NCI-H1048 (cell line): ENCODE data around the gene RSF1.

ENCODE experiments used
- DNase-seq: peaks from one replicate; lab custom pipeline; 2025; lab: John Stamatoyannopoulos, UW

RSF1 gene

DNA sequence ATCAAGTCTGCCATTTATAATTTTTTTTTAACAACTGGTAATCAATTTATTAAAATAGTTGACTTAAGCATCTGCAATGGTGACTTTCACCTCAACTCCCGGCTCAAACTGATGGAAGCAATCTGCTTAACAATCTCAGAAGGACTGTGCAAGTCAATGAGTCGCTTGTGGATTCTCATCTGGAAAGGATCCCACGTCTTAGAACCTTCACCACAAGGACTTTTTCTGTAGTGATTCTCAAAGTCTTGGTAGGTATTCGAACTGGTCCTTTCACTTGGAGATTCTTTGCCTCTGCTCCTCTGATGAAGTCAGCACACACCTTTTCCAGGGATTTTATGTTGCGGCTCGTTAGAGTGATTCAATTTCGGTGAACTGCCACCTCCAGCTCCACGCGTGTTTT, 7.3 kb downstream of the RSF1 start:
- no peak for DNase-seq

DNA sequence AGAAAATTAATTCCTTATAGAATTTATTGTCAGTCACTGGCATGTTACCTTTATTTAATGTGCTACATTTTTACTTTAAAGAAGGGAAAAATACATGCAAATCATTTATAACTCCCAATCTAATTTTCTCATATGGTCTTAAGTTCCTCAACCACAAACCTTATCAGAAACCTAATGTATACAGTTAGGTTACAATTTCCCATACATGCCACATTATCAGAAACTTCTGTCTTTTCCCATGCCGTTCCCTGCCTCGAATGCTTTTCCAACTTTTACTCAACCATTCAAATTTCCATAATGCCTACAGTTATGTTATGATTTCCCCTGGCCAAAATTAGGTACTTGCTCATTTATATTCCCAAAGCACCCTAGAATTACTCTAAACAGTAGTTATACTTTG, 13.5 kb downstream of the RSF1 start:
- no peak for DNase-seq

DNA sequence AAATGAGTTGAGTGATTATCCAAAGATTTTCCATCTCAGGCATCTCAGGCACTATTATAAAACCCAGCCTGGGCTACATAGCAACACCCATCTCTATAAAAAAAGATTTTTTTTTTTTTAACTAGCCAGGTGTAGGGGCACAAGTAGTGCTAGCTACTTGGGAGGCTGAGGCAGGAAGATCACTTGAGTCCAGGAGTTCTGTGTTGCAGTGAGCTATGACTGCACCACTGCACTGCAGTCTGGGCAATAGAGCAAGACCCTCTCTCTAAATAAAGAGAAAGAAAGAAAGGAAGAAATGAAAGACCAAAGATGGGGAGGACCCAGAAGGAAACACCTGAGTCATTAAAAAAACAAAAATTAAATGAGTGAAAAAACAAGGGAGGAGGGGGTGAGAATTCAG, 14.1 kb downstream of the RSF1 start:
- DNase-seq, result no peak

DNA sequence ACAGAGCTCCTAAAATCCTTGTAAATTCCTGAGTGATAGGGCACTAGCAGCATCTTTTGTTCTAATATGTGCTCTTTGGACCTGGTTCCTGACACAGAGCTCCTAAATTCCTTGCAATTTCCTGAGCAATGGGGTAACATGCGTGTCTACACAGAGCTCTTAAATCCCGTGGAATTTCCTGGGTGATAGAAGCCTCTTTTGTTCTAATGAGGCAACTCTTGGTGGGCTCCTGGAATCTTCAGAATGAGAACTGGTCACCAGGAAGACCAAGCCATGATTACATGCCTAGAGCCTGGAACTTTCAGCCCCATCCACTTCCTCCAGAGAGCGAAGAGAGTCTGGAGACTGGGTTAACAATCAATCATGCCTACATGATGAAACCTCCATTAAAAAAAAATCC, 19.0 kb downstream of the RSF1 start:
- DNase-seq, result no peak

DNA sequence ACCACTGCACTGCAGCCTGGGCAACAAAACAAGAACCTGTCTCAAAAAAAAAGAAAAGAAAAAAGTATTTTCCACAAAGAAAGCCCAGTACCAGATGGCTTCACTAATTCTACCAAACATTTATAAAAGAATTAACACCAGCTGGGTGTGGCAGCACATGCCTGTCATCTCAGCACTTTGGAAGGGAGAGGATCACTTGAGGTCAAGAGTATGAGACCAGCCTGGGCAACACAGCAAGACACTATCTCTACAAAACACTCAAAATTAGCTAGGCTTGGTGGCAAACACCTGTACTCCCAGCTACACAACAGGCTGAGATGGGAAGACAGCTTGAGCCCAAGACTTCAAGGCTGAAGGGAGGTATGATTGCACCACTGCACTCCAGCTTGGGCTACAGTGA, 20.1 kb downstream of the RSF1 start:
- no peak for DNase-seq

DNA sequence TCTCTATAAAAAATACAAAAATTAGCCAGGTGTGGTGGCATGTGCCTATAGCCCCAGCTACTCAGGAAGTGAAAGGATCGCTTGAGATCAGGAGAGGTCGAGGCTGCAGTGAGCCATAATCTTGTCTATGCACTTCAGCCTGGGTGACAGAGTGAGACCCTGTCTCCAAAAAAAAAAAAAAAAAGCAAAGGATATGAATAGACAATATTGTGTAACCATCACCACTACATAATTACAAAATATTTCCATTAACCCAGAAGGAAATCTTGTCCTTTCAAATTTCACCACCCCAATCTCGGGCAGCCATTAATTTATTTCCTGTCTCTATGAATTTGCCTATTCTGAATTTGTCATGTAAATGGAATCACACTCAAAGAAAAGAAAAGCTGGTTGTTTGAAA, 21.2 kb downstream of the RSF1 start:
- no peak for DNase-seq

DNA sequence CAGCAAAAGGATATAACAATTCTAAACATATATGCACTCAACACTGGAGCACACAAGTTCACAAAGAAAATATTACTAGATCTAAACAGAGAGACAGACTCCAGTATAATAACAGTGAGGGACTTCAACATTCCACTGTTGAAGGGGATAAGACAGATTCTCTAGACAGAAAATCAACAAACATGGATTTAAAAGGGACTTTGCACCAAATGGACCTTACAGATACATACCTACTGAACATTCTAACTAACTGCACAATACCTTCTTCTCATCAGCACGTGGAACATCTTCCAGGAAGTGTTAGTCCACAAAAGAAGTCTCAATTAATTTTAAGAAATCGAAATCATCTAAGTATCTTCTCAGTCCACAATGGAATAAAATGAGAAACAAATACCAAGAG, 26.6 kb downstream of the RSF1 start:
- DNase-seq, result no peak

DNA sequence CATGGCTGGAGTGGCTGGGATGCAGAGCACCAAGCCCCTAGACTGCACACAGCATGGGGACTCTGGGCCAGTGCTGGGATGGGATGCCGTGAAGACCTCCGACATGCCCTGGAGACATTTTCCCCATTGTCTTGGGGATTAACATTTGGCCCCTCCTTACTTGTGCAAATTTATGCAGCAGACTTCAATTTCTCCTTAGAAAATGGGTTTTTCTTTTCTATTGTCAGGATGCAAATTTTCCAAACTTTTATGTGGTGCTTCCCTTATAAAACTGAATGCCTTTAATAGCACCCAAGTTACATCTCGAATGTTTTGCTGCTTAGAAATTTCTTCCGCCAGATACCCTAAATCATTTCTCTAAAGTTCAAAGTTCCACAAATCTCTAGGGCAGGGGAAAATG, 29.2 kb downstream of the RSF1 start:
- no peak for DNase-seq

DNA sequence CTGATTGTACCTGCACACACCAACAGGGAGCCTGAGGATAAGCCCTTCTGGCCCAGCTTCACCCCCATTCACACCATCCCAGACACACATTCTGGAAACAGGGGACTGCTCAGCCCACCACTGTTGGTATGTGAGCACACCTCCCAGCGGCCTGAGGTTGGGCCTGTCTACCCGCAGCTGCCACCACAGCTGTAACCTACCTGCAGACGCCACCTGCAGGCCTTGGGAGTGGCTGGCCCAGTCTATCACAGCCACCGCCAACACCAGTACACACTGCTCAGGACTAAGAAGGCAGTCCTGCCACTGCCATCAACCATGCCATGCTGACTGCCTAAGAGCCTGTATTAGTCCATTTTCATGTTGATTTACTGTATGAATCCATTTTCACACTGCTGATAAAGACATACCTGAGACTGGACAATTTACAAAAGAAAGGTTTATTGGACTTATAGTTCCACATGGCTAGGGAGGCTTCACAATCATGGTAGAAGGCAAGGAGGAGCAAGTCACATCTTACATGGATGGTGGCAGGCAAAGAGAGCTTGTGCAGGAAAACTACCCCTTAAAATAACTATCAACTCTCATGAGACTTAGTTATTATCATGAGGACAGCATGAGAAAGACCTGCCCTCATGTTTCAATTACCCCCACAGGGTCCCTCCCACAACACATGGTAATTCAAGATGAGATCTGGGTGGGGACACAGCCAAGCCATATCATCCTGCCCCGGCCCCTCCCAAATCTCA, 30.6 kb downstream of the RSF1 start:
- DNase-seq, result no peak

DNA sequence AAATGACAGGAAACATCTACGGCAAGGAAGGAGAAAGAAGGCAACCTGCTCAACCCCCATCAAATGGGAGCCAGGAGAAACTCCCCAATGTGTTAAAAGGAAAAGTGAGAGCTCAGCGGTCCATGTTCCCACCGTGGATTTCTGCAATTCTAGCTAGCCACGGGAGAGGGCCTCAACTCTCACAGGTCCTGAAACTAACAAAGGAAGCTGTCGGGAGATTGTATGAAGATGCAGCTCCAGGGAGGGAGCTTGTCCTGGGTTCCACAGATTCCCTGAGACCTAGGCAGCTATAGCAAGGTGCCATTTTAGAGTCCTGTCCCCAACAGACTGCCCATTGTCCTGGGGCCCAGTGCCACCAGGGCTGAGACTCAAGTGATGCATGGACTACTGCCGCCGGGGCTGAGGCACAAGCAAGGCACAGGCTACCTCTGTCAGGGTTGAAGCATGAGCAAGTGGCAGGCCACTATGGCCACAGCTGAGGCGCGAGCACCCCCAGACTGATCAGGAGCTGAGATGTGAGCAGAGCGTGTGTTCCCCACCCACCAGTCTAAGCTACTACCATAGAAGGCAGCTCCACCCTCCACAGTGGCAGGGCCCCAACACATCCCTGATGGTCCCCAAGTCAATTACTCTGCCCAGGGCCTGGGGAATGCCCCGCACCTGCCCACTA, 31.3 kb downstream of the RSF1 start:
- DNase-seq, result no peak

DNA sequence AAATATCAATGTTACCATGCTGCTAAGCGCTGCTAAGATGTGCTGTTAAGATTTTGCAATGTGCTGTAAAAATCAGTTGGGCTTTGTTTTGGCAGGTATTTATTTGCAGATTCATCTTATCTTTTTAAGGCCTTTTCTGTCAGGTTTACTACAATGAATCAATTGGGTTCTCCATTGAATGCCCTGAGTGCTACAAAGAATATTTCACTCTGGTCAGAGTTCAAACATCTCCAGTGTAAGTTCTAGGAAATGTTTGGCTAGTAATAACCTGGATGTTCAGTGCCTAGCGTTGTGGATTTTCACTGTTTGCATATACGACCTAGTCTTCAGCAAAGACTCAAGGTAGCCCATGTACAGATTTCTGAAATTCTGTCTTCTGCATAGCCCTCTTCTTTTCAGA, 36.0 kb downstream of the RSF1 start:
- no peak for DNase-seq

DNA sequence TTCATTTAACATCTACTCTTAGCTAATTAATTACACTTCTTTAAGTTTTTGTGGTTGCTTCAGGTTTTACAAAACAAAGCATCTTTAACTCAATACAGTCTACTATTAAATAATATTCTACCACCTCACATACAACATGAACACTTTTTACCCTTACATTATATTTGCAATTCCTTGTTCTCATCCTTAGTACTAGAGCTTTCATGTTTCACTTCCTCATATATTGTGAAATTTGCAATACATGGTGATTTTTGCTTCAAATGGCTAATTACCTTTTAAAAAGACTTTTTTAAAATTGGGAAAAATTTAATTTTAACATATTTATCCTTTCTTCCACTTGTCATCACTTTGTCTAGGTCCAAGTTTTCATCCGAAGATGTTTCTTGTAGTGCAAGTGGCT, 37.5 kb downstream of the RSF1 start:
- no peak for DNase-seq

DNA sequence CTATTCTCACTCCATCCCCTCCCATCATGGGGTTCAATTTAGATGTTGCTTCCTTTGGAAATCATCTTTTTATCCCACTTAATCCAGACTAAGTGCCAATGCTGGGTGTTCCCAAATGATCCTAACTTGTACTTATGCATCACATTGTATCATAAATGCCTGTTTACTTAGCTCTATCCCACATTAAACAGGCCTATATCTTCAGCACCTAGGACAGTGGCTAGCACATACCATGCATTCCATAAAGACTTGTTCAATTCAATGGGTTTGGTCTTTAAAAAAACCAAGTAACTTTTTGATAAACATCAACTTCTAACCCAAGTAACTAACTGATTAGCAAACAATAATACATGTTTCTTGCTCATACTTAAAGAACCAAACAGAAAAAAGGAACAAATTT, 40.6 kb downstream of the RSF1 start:
- DNase-seq, result no peak

DNA sequence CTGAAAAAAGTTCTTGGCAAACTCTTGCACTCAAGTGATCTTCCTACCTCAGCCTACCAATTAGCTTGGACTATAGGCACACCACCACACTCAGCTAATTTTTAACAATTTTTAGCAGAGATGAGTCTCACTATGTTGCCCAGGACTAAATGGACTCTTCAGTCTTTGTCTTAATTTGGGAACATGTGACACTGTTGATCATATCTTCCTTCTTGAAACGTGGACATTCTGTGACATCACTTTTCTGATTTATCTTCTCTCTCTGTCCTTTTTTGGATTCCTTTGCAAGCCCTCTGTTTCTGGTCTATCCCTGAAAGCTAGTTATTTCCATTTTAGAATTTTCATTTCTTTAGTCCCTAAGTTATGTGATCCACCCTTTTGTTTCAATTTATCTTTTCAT, 42.0 kb downstream of the RSF1 start:
- no peak for DNase-seq

DNA sequence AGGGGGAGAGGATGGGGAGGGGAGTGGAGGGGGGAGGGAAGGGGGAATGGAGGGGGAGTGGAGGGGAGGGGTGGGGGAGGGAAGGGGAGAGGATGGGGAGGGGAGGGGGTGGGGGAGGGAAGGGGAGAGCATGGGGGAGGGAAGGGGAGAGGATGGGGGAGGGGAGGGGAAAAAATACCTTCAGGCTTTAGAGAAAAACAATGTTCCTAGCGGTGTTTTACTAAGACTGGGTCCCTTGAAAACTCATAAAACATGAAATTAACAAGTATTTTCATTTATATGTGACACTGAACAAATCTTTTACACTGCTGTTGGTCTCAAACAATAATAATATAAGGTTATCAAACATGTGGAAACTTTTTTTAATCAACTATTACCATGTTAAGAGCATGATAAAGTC, 42.4 kb downstream of the RSF1 start:
- DNase-seq, result no peak

DNA sequence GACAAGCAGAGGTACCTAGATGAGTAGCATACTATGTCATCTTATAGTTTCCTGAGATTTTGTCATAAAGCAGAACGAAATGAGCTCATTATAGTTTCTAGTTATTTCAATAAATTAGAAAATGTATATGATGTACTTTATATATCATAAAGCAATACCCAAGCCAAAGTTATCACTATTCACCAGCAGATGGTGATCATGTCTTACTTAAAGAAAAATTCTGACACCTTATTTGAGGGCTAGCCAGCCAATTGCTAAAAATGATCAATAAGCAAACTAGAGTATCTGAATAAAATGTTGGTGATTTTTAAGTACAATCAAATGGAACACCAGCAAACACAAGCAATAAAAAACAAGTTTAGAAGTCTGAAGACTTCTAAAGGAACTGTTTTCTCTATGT, 44.1 kb downstream of the RSF1 start:
- no peak for DNase-seq

DNA sequence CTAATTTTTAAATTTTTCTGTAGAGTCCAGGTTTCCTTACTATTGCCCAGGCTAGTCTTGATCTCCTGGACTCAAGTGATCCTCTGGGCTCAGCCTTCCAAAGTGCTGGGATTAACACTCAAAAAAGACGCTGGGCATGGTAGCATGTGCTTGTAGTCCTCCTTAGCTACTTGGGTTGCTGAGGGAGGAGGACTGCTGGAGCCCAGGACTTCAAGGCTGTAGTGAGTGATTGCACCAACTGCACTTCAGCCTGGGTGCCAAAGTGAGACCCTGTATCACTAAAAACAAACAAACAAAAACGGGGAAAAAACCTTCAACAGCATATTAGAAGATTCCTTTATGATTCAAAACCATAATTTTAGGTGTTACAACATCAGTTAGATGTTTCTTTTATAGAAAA, 44.6 kb downstream of the RSF1 start:
- no peak for DNase-seq

DNA sequence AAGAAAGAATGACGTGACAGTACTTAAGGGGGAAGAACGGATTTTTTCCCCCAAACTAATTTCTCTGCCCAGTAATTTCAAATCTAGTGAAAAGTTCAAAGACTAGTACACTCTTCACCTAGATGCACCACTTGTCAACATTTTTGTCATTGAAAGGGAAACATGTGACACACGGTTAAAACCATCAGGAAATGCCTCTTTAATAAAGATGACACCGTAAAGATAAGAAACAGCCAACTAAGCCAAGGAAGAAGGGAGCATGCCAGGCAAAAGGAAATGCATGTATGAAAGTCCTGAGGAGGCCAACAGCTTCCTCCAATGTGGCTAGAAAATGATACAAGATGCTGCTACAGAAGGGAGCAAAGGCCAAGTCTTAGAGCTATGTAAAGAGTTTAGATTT, 49.4 kb downstream of the RSF1 start:
- no peak for DNase-seq

DNA sequence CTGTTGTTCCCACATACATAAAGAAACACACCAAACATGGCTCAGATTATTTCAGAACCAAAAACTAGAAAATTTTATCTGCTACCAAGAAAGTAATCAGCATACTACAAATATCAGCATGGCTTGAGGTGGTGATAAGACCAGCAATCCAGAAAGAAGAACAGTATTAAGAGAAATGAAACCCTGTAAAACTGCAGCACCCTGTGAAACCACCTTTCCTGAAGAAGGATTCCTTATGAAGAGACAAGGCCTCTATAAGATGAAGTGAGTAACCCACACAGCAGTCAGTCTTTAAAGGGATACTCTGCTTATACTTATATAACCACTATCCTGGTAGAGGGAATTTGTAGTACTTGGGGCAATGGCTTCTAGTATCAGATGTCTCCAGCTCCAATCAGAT, 49.9 kb downstream of the RSF1 start:
- no peak for DNase-seq

DNA sequence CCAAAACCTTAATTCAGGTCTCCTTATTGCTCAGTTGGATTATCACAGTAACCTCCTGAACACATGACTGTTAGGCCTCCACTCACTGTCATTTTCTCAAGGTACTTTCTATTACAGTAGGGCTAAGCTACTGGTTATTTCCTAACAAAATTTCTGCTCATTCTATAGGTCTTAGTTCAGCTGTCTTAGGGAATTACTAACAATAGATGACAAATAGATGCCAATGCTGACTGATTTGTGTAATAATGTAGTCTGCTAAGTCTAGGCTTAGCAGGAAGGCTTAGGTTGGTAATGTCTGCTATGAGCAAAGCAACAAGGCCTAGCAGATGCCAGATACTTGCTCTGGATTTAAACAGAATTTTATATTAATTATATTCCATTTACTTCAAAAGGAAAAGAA, 58.1 kb downstream of the RSF1 start:
- no peak for DNase-seq

DNA sequence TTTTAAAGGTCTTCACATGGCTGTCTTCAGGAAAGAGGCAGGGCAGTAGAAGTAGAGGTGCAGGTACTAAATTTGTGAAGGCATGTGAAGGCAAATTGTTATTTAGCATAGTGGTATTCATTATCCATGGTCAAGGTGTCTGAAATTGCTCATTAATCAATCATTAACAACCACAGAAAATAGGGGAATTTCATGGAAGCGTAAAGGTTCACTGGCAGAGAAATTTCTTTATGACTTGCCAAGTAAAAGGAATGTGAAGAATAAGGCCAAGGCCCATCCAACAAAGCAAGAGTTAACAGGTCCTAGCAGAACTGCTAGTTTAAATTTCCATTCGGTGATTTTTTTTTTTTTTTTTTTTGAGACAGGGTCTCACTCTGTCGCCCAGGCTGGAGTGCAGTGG, 59.0 kb downstream of the RSF1 start:
- no peak for DNase-seq

DNA sequence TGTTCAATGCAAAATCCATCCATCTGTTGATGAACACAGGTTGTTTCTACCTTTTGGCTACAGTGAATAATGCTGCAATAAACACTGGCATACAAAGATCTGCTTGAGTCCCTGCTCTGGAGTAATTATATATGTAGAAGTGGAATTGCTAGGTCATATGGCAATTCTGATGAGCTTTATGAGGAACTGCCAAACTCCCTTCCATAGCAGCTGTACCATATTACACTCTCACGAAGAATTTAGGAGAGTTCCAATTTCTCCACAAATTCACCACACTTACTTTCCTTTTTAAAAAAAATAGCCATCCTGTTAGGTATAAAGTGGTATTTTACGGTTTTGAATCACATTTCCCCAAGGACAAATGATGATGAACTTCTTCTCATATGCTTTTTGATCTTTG, 62.2 kb downstream of the RSF1 start:
- no peak for DNase-seq

DNA sequence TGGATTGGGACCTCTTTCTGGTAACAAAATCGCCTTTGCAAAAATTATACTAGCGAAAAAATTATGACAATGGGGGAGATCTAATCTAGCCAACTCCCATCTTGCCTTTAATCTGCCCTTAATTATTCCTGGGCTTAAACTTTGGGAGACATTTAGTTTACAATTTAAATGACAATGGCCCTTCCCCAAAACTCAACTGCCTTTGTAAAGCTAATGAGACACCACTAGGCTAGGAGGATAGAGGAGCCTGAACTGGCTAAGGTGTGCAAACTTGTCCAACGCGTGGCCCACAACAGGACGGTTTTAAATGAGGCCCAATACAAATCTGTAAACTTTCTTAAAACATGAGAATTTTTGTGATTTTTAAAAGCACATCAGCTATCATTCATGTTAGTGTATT, 67.3 kb downstream of the RSF1 start:
- DNase-seq, result no peak

DNA sequence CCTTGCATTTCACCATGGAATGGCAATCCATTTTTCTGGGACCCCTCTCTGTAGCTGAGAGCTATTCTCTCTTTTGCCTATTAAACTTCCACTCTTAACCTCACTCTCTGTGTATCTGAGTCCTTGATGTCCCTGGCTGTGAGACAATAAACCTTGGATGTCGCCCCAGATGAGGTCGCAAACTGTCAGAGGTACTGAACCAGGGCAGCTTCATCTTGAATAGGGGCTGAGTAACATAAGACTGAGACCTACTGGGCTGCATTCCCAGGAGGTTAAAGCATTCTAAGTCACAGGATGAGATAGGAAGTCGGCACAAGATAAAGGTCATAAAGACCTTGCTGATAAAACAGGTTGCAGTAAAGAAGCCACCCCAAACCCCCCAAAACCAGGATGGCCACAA, 68.0 kb downstream of the RSF1 start:
- no peak for DNase-seq
